GM10248 (cell line): ENCODE measurements around the gene S100A10.

Experiments
- CTCF ChIA-PET: fragments of 300-600 bp; sonication (Branson Sonifier 250); formaldehyde crosslinking; extraction: SDS; loops from one replicate; lab custom pipeline; 2021; ENCODE audit warnings: antibody characterized with exemption; lab: Yijun Ruan, JAX
- POLR2A ChIA-PET: fragments of 350-650 bp; sonication (Branson Sonifier 250); formaldehyde crosslinking; extraction: SDS; loops from one replicate; lab custom pipeline; 2020; ENCODE audit warnings: antibody characterized with exemption; lab: Yijun Ruan, JAX
- DNase-seq: peaks from one replicate; pipeline ENCODE4 v3.0.0; 2012; ENCODE audit errors: extremely low spot score
- TF ChIP-seq, protein P1 (sequence below): IDR thresholded peaks from 2 replicates; pipeline ENCODE4 v1.5.1; 2012; ENCODE audit warnings: mild to moderate bottlenecking, low read depth; ENCODE audit errors: extremely low read depth, missing control alignments, control extremely low read depth

S100A10 gene

DNA sequence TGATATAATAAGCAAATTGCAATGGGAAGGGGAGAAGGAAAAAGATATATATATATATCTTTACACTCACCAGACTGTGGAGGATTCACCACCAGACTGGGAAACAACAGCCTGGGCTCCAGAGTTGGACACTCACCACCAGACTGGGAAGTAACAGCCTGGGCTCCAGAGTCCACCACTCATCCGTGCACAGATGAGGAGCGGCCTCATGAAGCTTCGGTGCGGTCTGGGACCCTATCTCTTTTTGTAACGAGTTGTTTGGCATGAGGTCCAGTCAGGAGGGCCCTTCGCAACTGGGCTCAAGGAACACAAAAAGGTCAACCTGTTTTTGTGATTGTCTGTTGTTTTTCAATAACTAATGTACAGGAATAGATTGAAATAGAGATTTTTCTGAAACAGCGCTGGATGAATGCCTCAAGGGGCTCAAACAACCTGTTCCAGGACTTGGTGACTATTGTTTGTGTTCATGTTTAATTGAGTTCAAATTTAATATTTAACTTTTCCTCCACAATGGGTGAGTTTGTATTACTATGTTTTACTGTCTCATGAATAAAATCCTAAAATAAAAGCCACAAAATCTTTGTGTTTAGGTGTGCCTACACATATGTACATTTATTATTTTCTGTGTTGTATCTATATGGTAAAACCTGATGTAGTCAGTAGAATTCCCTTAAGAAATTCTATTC lies 40.1 kb downstream of the S100A10 start:
- no peak for DNase-seq
- CTCF ChIA-PET = interaction anchor here (1.0 to 1.6 kb wide), 2 partner anchors 14 to 19 kb away, joined by 4 to 5 read pairs; no protein-coding TSS in a partner anchor
- TF ChIP-seq, protein P1, sequence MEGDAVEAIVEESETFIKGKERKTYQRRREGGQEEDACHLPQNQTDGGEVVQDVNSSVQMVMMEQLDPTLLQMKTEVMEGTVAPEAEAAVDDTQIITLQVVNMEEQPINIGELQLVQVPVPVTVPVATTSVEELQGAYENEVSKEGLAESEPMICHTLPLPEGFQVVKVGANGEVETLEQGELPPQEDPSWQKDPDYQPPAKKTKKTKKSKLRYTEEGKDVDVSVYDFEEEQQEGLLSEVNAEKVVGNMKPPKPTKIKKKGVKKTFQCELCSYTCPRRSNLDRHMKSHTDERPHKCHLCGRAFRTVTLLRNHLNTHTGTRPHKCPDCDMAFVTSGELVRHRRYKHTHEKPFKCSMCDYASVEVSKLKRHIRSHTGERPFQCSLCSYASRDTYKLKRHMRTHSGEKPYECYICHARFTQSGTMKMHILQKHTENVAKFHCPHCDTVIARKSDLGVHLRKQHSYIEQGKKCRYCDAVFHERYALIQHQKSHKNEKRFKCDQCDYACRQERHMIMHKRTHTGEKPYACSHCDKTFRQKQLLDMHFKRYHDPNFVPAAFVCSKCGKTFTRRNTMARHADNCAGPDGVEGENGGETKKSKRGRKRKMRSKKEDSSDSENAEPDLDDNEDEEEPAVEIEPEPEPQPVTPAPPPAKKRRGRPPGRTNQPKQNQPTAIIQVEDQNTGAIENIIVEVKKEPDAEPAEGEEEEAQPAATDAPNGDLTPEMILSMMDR = no peak
- POLR2A ChIA-PET = no interaction called here

DNA sequence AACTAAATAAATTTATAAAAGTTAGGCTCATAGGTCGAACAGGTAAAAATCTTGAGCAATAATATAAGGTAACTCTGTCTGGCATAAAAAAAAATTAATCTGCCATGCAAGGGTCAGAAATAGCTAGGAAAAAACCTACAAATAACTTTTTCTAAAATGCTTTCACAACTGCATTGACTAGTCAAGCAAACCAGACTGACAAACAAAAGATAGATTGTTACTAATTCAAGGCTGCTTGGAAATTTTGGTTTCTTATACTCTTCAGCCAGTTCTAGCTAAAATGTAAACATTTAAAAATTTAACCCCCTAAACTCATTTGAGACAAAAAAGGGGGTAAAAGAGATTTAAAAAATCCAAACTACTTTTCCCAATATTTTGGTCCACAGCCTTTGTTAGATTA lies 40.8 kb downstream of the S100A10 start:
- TF ChIP-seq, protein P1 = no peak
- ChIA-PET POLR2A (no interaction called here), CTCF (interaction anchor here (1.1 to 1.2 kb wide), 2 partner anchors 15 to 61 kb away, joined by 3 read pairs; no protein-coding TSS in a partner anchor)
- DNase-seq = no peak

DNA sequence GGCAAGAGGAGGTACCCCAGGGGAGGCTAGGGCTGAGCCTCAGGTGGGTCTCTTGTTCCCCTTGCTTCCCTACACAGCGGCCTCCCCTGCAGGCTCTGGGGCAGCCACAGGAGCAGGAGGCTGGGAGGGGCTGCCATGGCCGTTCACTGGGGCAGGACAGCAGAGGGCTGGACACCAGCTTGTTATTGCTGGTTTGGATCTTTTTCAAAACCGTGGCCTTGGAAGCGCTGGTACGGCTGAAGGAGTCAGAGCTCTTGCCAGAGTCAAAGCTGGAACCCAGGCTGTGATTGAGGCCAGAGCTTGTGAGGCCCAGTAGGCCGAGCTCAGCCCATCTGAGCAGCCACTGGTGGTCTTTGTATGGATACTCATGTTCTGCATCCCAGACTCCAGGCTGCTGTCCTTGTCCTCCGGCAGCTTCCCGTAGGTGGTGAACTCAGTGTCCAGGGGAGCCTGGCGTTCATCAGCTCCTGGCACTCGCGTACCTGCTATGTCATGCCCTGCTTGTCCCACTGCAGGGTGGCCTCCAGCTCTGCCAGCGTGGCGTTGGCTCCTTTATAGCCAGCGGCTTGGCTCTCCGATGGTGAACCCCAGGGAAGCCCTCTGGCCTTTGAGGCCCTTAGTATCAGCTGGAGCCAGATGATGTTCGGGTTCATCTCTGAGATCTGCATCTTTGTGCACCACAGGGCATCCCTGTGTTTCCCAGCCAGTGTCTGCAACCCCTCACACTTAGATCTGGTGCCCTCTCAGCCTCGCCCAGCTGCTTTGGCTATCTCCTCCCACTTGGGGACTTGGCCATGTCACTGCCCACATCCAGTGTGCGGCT lies 44.1 kb downstream of the S100A10 start:
- TF ChIP-seq, protein P1 = no peak
- CTCF ChIA-PET = interaction anchor here (0.7 to 3.0 kb wide), 6 partner anchors 16 to 52 kb away, joined by 3 to 21 read pairs (median 4); no protein-coding TSS in a partner anchor
- no peak for DNase-seq
- POLR2A ChIA-PET = interaction anchor here (0.6 kb wide), 1 partner anchor 21 kb away, joined by 5 read pairs; no protein-coding TSS in a partner anchor

DNA sequence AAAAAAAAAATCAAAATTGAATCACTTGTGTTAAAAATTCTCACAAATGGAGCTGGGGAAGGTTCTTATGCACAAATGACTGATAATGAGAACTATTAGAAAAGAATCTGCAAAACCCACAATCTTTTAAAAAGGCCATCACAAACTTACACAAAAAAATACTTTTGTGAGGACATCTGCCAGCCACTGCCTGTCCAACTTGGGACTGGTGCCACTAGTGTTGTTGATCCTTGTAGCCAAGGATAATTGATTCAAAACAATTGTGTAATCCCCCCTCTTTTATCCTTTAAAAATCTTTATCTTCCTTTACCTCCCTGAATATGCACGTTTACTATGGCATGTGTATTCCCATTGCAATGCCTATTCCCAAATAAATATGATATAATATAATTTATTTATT lies 45.2 kb downstream of the S100A10 start:
- no peak for DNase-seq
- POLR2A ChIA-PET = no interaction called here
- CTCF ChIA-PET = interaction anchor here (0.7 to 3.0 kb wide), 4 partner anchors 14 to 48 kb away, joined by 3 to 21 read pairs (median 8); no protein-coding TSS in a partner anchor
- TF ChIP-seq, protein P1 = no peak

DNA sequence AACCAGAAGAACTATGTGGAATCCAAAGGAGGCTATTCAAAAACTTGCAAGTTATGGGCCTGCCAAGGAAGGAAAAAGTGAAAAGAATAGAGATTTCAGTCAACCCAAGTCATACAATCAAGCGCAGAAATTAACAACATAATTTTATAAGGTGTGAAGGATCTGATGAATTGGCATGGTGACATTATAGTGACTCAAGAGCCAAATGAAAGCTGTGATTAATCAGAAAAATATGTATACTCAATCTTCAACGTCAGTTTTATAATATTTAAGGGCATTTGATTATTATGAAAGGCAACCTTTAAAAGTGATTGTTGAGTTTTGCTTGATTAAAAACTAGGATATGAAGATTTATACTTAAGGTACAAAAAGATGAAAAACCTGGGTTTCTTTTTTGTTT lies 46.5 kb downstream of the S100A10 start:
- TF ChIP-seq, protein P1 = no peak
- CTCF ChIA-PET = interaction anchor here (1.0 kb wide), 1 partner anchor 13 kb away, joined by 3 read pairs; no protein-coding TSS in a partner anchor
- DNase-seq = no peak
- POLR2A ChIA-PET = no interaction called here
